Loucy (cell line): ENCODE measurements around the gene TSFM.

Experiments
- H2AFZ ChIP-seq: fragments of 200-600 bp; sonication (generic); 2 replicates; pipeline ENCODE4 v1.6.0; 2016; ENCODE audit warnings: antibody characterized with exemption, mild to moderate bottlenecking, low read length, moderate library complexity
- H3F3A ChIP-seq: fragments of 200-600 bp; 2 replicates; pipeline ENCODE4 v1.6.0; 2016; ENCODE audit warnings: antibody characterized with exemption, low read depth, mild to moderate bottlenecking
- H3K27me3 ChIP-seq: fragments of 200-600 bp; sonication (generic); 2 replicates; pipeline ENCODE4 v1.6.1; 2014; ENCODE audit warnings: low read length, mild to moderate bottlenecking; ENCODE audit not compliant: insufficient read depth, poor library complexity, severe bottlenecking
- H3K36me3 ChIP-seq: fragments of 200-600 bp; sonication (generic); 2 replicates; pipeline ENCODE4 v1.6.1; 2016; ENCODE audit warnings: low read length; ENCODE audit not compliant: insufficient read depth
- H3K4me1 ChIP-seq: fragments of 200-600 bp; sonication (generic); 2 replicates; pipeline ENCODE4 v1.5.1; 2014; ENCODE audit warnings: low read length, mild to moderate bottlenecking; ENCODE audit not compliant: insufficient read depth, poor library complexity, severe bottlenecking
- H3K4me2 ChIP-seq: fragments of 200-600 bp; sonication (generic); 2 replicates; pipeline ENCODE4 v1.6.0; 2014; ENCODE audit warnings: antibody characterized with exemption, low read length, low read depth, mild to moderate bottlenecking; ENCODE audit not compliant: poor library complexity, severe bottlenecking
- H3K4me3 ChIP-seq: fragments of 200-600 bp; sonication (generic); 2 replicates; pipeline ENCODE4 v1.5.1; 2014; ENCODE audit warnings: low read length, mild to moderate bottlenecking, mixed read lengths; ENCODE audit not compliant: poor library complexity, severe bottlenecking
- H3K79me2 ChIP-seq: fragments of 200-600 bp; sonication (generic); 2 replicates; pipeline ENCODE4 v1.6.1; 2014; ENCODE audit warnings: low read length; ENCODE audit not compliant: insufficient read depth
- H3K9ac ChIP-seq: fragments of 200-600 bp; sonication (generic); 2 replicates; pipeline ENCODE4 v1.6.0; 2014; ENCODE audit warnings: mild to moderate bottlenecking, low read depth, low read length, moderate library complexity; ENCODE audit not compliant: poor library complexity, severe bottlenecking
- H3K9me2 ChIP-seq: fragments of 200-600 bp; sonication (generic); replicated peaks from 2 replicates; pipeline ENCODE4 v1.6.1; 2016; ENCODE audit warnings: low read depth, low read length, mixed read lengths
- H3K9me3 ChIP-seq: fragments of 200-600 bp; sonication (generic); 2 replicates; pipeline ENCODE4 v1.6.1; 2014; ENCODE audit warnings: mild to moderate bottlenecking, antibody characterized with exemption, low read length, low read depth; ENCODE audit not compliant: insufficient read depth
- H4K20me1 ChIP-seq: fragments of 200-600 bp; sonication (generic); 2 replicates; pipeline ENCODE4 v1.6.0; 2014; ENCODE audit warnings: antibody characterized with exemption, low read length, mild to moderate bottlenecking; ENCODE audit not compliant: insufficient read depth, poor library complexity, severe bottlenecking
- EZH2phosphoT487 ChIP-seq: fragments of 200-600 bp; IDR thresholded peaks from 2 replicates; pipeline ENCODE4 v1.6.1; 2018; ENCODE audit warnings: antibody characterized with exemption, mild to moderate bottlenecking, moderate library complexity, borderline replicate concordance
- TF ChIP-seq, protein P1 (sequence below): fragments of 200-600 bp; sonication (generic); conservative IDR thresholded peaks from 2 replicates; pipeline ENCODE4 v1.5.1; 2014; ENCODE audit warnings: mild to moderate bottlenecking, antibody characterized with exemption, low read length

The TSFM gene

DNA sequence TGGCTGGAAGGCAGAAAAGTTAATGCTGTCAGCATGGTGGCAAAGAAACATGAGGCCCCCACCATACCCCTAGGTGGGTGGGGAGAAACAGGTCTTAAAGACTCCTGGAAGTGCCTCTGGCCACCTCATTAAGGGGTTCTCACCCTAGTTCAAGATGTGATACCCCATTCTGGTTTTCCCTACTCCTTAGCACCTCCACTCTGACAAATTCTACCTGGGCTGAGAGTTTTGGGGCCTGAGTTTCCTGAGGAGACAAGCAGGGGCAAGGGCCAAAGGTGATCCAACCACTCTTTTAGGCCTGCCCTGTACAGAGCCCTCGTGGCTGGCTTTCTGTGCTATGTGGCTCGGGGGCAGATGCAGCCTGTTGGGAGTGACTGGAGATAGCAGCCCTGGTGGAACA is 43.8 kb downstream of the TSFM start:
- no peak overlapping the region for H3K9ac ChIP-seq
- peaks cover 28% of the 10 kb centered on the region for H3K79me2 ChIP-seq
- H3K9me2 ChIP-seq, result no peaks in the 10 kb centered on the region
- no peak overlapping the region for H2AFZ ChIP-seq
- H3K4me1 ChIP-seq, result peaks cover 3% of the 10 kb centered on the region
- H3K27me3 ChIP-seq, result no peaks in the 10 kb centered on the region
- H4K20me1 ChIP-seq, result peaks cover 10% of the 10 kb centered on the region
- TF ChIP-seq, protein P1, sequence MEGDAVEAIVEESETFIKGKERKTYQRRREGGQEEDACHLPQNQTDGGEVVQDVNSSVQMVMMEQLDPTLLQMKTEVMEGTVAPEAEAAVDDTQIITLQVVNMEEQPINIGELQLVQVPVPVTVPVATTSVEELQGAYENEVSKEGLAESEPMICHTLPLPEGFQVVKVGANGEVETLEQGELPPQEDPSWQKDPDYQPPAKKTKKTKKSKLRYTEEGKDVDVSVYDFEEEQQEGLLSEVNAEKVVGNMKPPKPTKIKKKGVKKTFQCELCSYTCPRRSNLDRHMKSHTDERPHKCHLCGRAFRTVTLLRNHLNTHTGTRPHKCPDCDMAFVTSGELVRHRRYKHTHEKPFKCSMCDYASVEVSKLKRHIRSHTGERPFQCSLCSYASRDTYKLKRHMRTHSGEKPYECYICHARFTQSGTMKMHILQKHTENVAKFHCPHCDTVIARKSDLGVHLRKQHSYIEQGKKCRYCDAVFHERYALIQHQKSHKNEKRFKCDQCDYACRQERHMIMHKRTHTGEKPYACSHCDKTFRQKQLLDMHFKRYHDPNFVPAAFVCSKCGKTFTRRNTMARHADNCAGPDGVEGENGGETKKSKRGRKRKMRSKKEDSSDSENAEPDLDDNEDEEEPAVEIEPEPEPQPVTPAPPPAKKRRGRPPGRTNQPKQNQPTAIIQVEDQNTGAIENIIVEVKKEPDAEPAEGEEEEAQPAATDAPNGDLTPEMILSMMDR, result no peak
- TF ChIP-seq EZH2phosphoT487, result no peak
- no peak overlapping the region for H3K4me3 ChIP-seq
- H3K4me2 ChIP-seq, result no peak overlapping the region
- no peaks in the 10 kb centered on the region for H3F3A ChIP-seq
- no peaks in the 10 kb centered on the region for H3K9me3 ChIP-seq
- H3K36me3 ChIP-seq, result peaks cover 83% of the 10 kb centered on the region

- Histone ChIP-seq H3K4me2 (no peak overlapping the region), H3K9me3 (no peaks in the 10 kb centered on the region), H3K4me3 (no peak overlapping the region), H2AFZ (no peak overlapping the region), H4K20me1 (peaks cover 14% of the 10 kb centered on the region), H3K36me3 (peaks cover 77% of the 10 kb centered on the region), H3K27me3 (no peaks in the 10 kb centered on the region), H3K4me1 (peaks cover 9% of the 10 kb centered on the region), H3F3A (no peaks in the 10 kb centered on the region), H3K9ac (no peak overlapping the region), H3K9me2 (no peaks in the 10 kb centered on the region), H3K79me2 (peaks cover 34% of the 10 kb centered on the region)
- TF ChIP-seq, protein P1, result no peak
- no peak for TF ChIP-seq EZH2phosphoT487
These were observed 44.4 kb downstream of the TSFM start for GRCh38 chr12:57826966-57827365.

DNA sequence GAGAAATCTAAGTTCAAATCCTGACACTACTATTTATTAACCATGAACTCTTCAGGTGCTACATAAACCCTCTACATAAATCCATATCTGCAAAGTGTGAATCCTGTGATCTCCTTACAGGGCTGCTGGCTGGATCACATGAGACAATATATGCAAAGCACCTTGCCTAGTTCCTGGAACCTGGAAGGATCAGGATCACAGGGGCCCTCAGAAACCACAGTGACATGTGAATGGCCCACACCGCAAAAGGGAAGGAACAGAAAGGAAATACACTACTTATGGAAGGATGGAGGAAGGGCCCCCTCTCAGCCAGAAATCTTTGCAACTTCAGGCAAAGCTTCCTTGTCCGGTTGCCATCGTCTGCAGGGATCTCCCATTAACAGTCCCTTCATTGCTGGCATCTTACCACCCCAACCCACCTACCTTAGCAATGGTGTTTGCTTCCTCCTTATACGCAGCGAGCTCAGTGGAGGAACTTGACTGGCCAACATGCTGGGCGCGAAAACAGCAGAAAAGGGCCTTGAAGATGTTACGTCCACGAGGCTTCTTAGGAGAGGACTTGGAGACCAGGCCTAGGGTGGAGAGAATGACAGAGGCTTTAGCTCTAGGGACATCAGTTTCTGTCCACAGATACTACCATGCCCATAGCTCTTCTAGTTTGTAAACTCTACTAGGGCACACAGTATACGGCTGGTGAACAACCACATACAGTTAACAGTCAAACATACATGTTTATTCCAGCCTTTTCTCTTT is 46.6 kb downstream of the TSFM start:
- Histone ChIP-seq H3K36me3 (peaks cover 55% of the 10 kb centered on the region), H3F3A (no peaks in the 10 kb centered on the region), H3K9me3 (no peaks in the 10 kb centered on the region), H3K9me2 (no peaks in the 10 kb centered on the region), H3K79me2 (peaks cover 55% of the 10 kb centered on the region), H3K27me3 (no peaks in the 10 kb centered on the region), H3K4me3 (no peak overlapping the region), H2AFZ (no peak overlapping the region), H4K20me1 (peaks cover 31% of the 10 kb centered on the region), H3K4me1 (peaks cover 26% of the 10 kb centered on the region), H3K9ac (no peak overlapping the region), H3K4me2 (no peak overlapping the region)
- TF ChIP-seq, protein P1, result no peak
- TF ChIP-seq EZH2phosphoT487, result no peak
